GM10847 (cell line): ENCODE data around the gene RYR3.

ENCODE experiments used
- POLR2A ChIP-seq: IDR thresholded peaks from 2 replicates; pipeline ENCODE4 v1.6.1; 2011; ENCODE audit not compliant: insufficient read length; ENCODE audit errors: extremely low read depth

RYR3 gene

GRCh38 chr15:33864360-33865075 lies 553.8 kb downstream of the RYR3 start:
- no peak for TF ChIP-seq POLR2A

GRCh38 chr15:33865416-33865815 lies 554.6 kb downstream of the RYR3 start:
- TF ChIP-seq POLR2A, result no peak

GRCh38 chr15:33866101-33866737 lies 555.5 kb downstream of the RYR3 start:
- TF ChIP-seq POLR2A, result no peak

- no peak for TF ChIP-seq POLR2A
Measured at GRCh38 chr15:33871980-33872379, 561.2 kb downstream of the RYR3 start.

GRCh38 chr15:33872416-33873106 lies 561.8 kb downstream of the RYR3 start:
- TF ChIP-seq POLR2A, result no peak

- no peak for TF ChIP-seq POLR2A
Measured at GRCh38 chr15:33874156-33874555, 563.4 kb downstream of the RYR3 start.

GRCh38 chr15:33882921-33883320 lies 572.2 kb downstream of the RYR3 start:
- TF ChIP-seq POLR2A, result no peak

GRCh38 chr15:33888176-33888575 lies 577.4 kb downstream of the RYR3 start:
- no peak for TF ChIP-seq POLR2A

GRCh38 chr15:33894193-33894592 lies 583.4 kb downstream of the RYR3 start:
- TF ChIP-seq POLR2A, result no peak

GRCh38 chr15:33902043-33902442 lies 591.3 kb downstream of the RYR3 start:
- TF ChIP-seq POLR2A, result no peak

GRCh38 chr15:33903661-33904060 lies 592.9 kb downstream of the RYR3 start:
- no peak for TF ChIP-seq POLR2A

- TF ChIP-seq POLR2A, result no peak
Measured at GRCh38 chr15:33907326-33907725, 596.6 kb downstream of the RYR3 start.

GRCh38 chr15:33908406-33908805 lies 597.6 kb downstream of the RYR3 start:
- TF ChIP-seq POLR2A, result no peak

- no peak for TF ChIP-seq POLR2A
Measured at GRCh38 chr15:33910741-33911140, 600.0 kb downstream of the RYR3 start.

- TF ChIP-seq POLR2A, result no peak
Measured at GRCh38 chr15:33912326-33912725, 601.6 kb downstream of the RYR3 start.

- TF ChIP-seq POLR2A, result no peak
Measured at GRCh38 chr15:33913459-33913858, 602.7 kb downstream of the RYR3 start.
